Lung (tissue), 12 donors: ENCODE measurements around the gene PARD3. TPM values are rescaled to one million over a fixed set of nuclear protein-coding genes. Genes with fewer than 3 reads are reported as not detected.

Source experiments
- ATAC-seq: fragments of 200-7000 bp; cut with Tn5 transposase; one replicate; pipeline ENCODE4 v1.9.1; 2020; ENCODE audit warnings: moderate number of reproducible peaks; ENCODE audit not compliant: insufficient read depth, low FRiP score
- DNase-seq, 3 donors: peaks; one replicate each; pipeline ENCODE4 v3.0.0-alpha.2; 2013 to 2017
- H3K27ac ChIP-seq, 2 donors: one replicate each; pipeline ENCODE4 v1.5.1; 2013; ENCODE audit warnings: mild to moderate bottlenecking in 2 of 2, moderate library complexity in 2 of 2, control low read depth in 1 of 2, inconsistent platforms in 1 of 2, low read depth in 1 of 2, low read length in 1 of 2
- H3K27me3 ChIP-seq, 3 donors: one replicate each; pipeline ENCODE4 v1.5.1; 2013; ENCODE audit warnings: low read length in 2 of 3; ENCODE audit not compliant: control insufficient read depth in 3 of 3, insufficient read depth in 3 of 3
- H3K36me3 ChIP-seq, 4 donors: one replicate each; pipeline ENCODE4 v1.5.1; 2013; ENCODE audit warnings: low read length in 4 of 4, mild to moderate bottlenecking in 1 of 4, moderate library complexity in 1 of 4; ENCODE audit not compliant: control insufficient read depth in 4 of 4, insufficient read depth in 4 of 4
- H3K4me1 ChIP-seq, 5 donors: one replicate each; pipeline ENCODE4 v1.5.1; 2013; ENCODE audit warnings: low read length in 5 of 5, mild to moderate bottlenecking in 2 of 5, moderate library complexity in 1 of 5; ENCODE audit not compliant: control insufficient read depth in 5 of 5, insufficient read depth in 5 of 5
- H3K4me3 ChIP-seq: one replicate; pipeline ENCODE4 v1.5.1; 2013; ENCODE audit warnings: mild to moderate bottlenecking, control low read depth, moderate library complexity
- H3K9ac ChIP-seq, 2 donors: one replicate each; pipeline ENCODE4 v1.5.1; 2013; ENCODE audit warnings: low read length in 2 of 2, control low read depth in 1 of 2; ENCODE audit not compliant: insufficient read depth in 1 of 2
- H3K9me3 ChIP-seq, 4 donors: one replicate each; pipeline ENCODE4 v1.5.1; 2013; ENCODE audit warnings: low read length in 3 of 4, mild to moderate bottlenecking in 1 of 4, moderate library complexity in 1 of 4; ENCODE audit not compliant: control insufficient read depth in 4 of 4, insufficient read depth in 3 of 4
- CTCF ChIP-seq: IDR thresholded peaks from 2 replicates; pipeline ENCODE4 v1.5.1; 2012; ENCODE audit warnings: mild to moderate bottlenecking; ENCODE audit errors: control extremely low read depth, extremely low read depth
- WGBS, 2 donors: extraction: QIAGEN DNeasy Blood & Tissue Kit; methylation state at CpG; one replicate each; pipeline ENCODE4 v1.1.7; 2013; 5-methylcytosine and 5-hydroxymethylcytosine counted together
- polyA plus RNA-seq, 2 donors: library from polyadenylated mRNA; stranded (reverse); fragments of 200-250 nt; gene quantifications; one replicate each; pipeline ENCODE4 v1.2.1, GENCODE V29; 2013
- total RNA-seq, 2 donors: library from RNA; depleted of rRNA in 1 of 2; stranded (reverse); fragments of >200 nt in 1 of 2; gene quantifications; one replicate each; pipeline ENCODE4 v1.2.1, GENCODE V29; 2014 to 2021
- donor health status: control.
- donor health status: control.
- donor health status: Bipolar disorder and iron deficiency.
- donor health status: healthy.
- donor health status: DM: yes; HTN: yes; CAD: no.

Gene PARD3
- total and polyA plus RNA-seq, 4 donors: 10.3 to 69.2 (median 27.6) TPM

- no peak overlapping the region for H3K4me3 ChIP-seq
- no peaks in the 10 kb centered on the region for H3K9me3 ChIP-seq
- H3K4me1 ChIP-seq: peaks cover 0 to 17% (median 4%) of the 10 kb centered on the region in 5 donors
- no peak for TF ChIP-seq CTCF
- H3K27ac ChIP-seq: no peak overlapping the region
- 98% methylated on average over 5 of the region's 5 CpGs for WGBS, 2 donors
- DNase-seq: no peak
- no peak overlapping the region for H3K9ac ChIP-seq
- H3K36me3 ChIP-seq: no peaks in the 10 kb centered on the region
- H3K27me3 ChIP-seq: no peaks in the 10 kb centered on the region
- no peak for ATAC-seq
These were observed 648.7 kb downstream of the PARD3 start for GRCh38 chr10:34166354-34166753.

GRCh38 chr10:34164029-34164428 lies 651.1 kb downstream of the PARD3 start:
- TF ChIP-seq CTCF: no peak
- Histone ChIP-seq H3K27ac (no peak overlapping the region), H3K9me3 (no peaks in the 10 kb centered on the region), H3K4me3 (no peak overlapping the region), H3K36me3 (no peaks in the 10 kb centered on the region), H3K4me1 (peaks cover 0 to 11% (median 4%) of the 10 kb centered on the region in 5 donors), H3K27me3 (no peaks in the 10 kb centered on the region), H3K9ac (no peak overlapping the region)
- 91 to 95% methylated on average over 3 of the region's 3 CpGs for WGBS, 2 donors
- no peak for ATAC-seq
- no peak for DNase-seq

GRCh38 chr10:34163075-34163905 lies 651.8 kb downstream of the PARD3 start:
- DNase-seq (no peak), ATAC-seq (no peak)
- H3K4me1 ChIP-seq: peaks cover 0 to 4% (median under 1%) of the 10 kb centered on the region in 5 donors
- no peaks in the 10 kb centered on the region for H3K36me3 ChIP-seq
- H3K9ac ChIP-seq: no peak overlapping the region
- no peaks in the 10 kb centered on the region for H3K27me3 ChIP-seq
- TF ChIP-seq CTCF: no peak
- no peaks in the 10 kb centered on the region for H3K9me3 ChIP-seq
- WGBS, 2 donors: 84 to 86% methylated on average over 11 of the region's 11 CpGs
- H3K4me3 ChIP-seq: no peak overlapping the region
- H3K27ac ChIP-seq: no peak overlapping the region
